NCI-H345 treated with DMSO at 0.1 percent for 48 hours (cell line): Measurements from ENCODE around the gene EPHB1.
"Not testable (repeated sequence)": the region's sequence is repeated elsewhere in the genome, so short reads cannot be mapped to it uniquely, and the experiment has no call there.

Source experiments
- DNase-seq: peaks from one replicate; lab custom pipeline; 2025; ENCODE audit not compliant: unreplicated experiment; lab: John Stamatoyannopoulos, UW

Gene EPHB1

GRCh38 chr3:135107043-135107442, 312.0 kb downstream of the EPHB1 start:
- no peak for DNase-seq

GRCh38 chr3:135109681-135110080, 314.6 kb downstream of the EPHB1 start:
- DNase-seq = no peak

GRCh38 chr3:135114551-135114950, 319.5 kb downstream of the EPHB1 start:
- DNase-seq = not testable (repeated sequence)

GRCh38 chr3:135117977-135118376, 322.9 kb downstream of the EPHB1 start:
- no peak for DNase-seq

GRCh38 chr3:135118792-135119191, 323.7 kb downstream of the EPHB1 start:
- no peak for DNase-seq

- no peak for DNase-seq
Observed at GRCh38 chr3:135125171-135125801, 330.2 kb downstream of the EPHB1 start.

- no peak for DNase-seq
Observed at GRCh38 chr3:135127946-135128470, 332.9 kb downstream of the EPHB1 start.

- no peak for DNase-seq
Observed at GRCh38 chr3:135128818-135129217, 333.8 kb downstream of the EPHB1 start.

GRCh38 chr3:135131290-135131689, 336.2 kb downstream of the EPHB1 start:
- DNase-seq = no peak

GRCh38 chr3:135133905-135134683, 339.0 kb downstream of the EPHB1 start:
- no peak for DNase-seq

GRCh38 chr3:135134684-135135075, 339.6 kb downstream of the EPHB1 start:
- DNase-seq = no peak

- DNase-seq = no peak
Observed at GRCh38 chr3:135135445-135135844, 340.4 kb downstream of the EPHB1 start.

GRCh38 chr3:135136361-135137100, 341.5 kb downstream of the EPHB1 start:
- no peak for DNase-seq

- no peak for DNase-seq
Observed at GRCh38 chr3:135137296-135137695, 342.2 kb downstream of the EPHB1 start.

- no peak for DNase-seq
Observed at GRCh38 chr3:135138776-135139175, 343.7 kb downstream of the EPHB1 start.

- no peak for DNase-seq
Observed at GRCh38 chr3:135140591-135140990, 345.5 kb downstream of the EPHB1 start.

- DNase-seq = no peak
Observed at GRCh38 chr3:135141160-135141559, 346.1 kb downstream of the EPHB1 start.

GRCh38 chr3:135141672-135142071, 346.6 kb downstream of the EPHB1 start:
- DNase-seq = no peak

GRCh38 chr3:135142530-135142929, 347.5 kb downstream of the EPHB1 start:
- no peak for DNase-seq

GRCh38 chr3:135143474-135143873, 348.4 kb downstream of the EPHB1 start:
- DNase-seq = no peak

- DNase-seq = no peak
Observed at GRCh38 chr3:135145581-135145980, 350.5 kb downstream of the EPHB1 start.

- DNase-seq = no peak
Observed at GRCh38 chr3:135147657-135148056, 352.6 kb downstream of the EPHB1 start.
